HCT116 (cell line): ENCODE measurements around the gene ETFA. TPM values are rescaled to one million over a fixed set of nuclear protein-coding genes. Genes with fewer than 3 reads are reported as not detected.
A peak's percentile ranks its signal among the peaks of the same experiment; 100 is the strongest.

ENCODE experiments used
- ATAC-seq: fragments of 200-7000 bp; cut with Tn5 transposase; 2 replicates; pipeline ENCODE4 v1.9.1; 2020; ENCODE audit warnings: mild to moderate bottlenecking, moderate library complexity
- BruUV-seq: library from RNA; stranded (reverse); fragments of 400-500 nt; replicated peaks from 2 replicates; lab custom pipeline; 2021; lab: Mats Ljungman, UMichigan
- CTCF ChIA-PET: fragments of 300-600 bp; sonication (Branson Sonifier 250); formaldehyde crosslinking; loops from one replicate; lab custom pipeline; 2021; ENCODE audit warnings: antibody characterized with exemption; lab: Charles Lee
- POLR2A ChIA-PET: fragments of 300-600, 350-600 bp; sonication (Branson Sonifier 250); formaldehyde crosslinking; loops from one replicate; lab custom pipeline; 2021; ENCODE audit warnings: antibody characterized with exemption; lab: Charles Lee
- RAD21 ChIA-PET, 2 experiments: fragments of 300-600 bp; sonication (Branson Sonifier 250); formaldehyde crosslinking; loops; one replicate each; lab custom pipeline; 2023; ENCODE audit warnings: low total read pairs in 2 of 2; ENCODE audit not compliant: uncharacterized antibody in 2 of 2, unreplicated experiment in 2 of 2, low non-redundant PET in 1 of 2; lab: Charles Lee
- DNase-seq: peaks from one replicate; pipeline ENCODE4 v3.0.0-alpha.2; 2010; ENCODE audit warnings: low read depth, low spot score
- H2AFZ ChIP-seq: fragments of 200-600 bp; shearing (Covaris generic), sonication (generic); 2 replicates; pipeline ENCODE4 v1.6.1; 2017; ENCODE audit warnings: low read depth, mixed run types, mixed read lengths, antibody characterized with exemption, low read length; ENCODE audit not compliant: poor library complexity, severe bottlenecking
- H3K27ac ChIP-seq: 2 replicates; pipeline ENCODE4 v1.5.1; 2012; ENCODE audit warnings: low read depth, low read length
- H3K27me3 ChIP-seq: fragments of 200-600 bp; sonication (generic); 2 replicates; pipeline ENCODE4 v1.6.1; 2016; ENCODE audit warnings: mixed run types, low read length, mixed read lengths; ENCODE audit not compliant: insufficient read depth
- H3K36me3 ChIP-seq, 2 experiments: fragments of 200-500 bp in 1 of 2; fragments of 200-600 bp in 1 of 2; sonication (Bioruptor generic) in 1 of 2; sonication (generic) in 1 of 2; 2 replicates each; pipeline versions ENCODE4 v1.5.1 to v1.6.1; 2014 to 2016; ENCODE audit warnings: low read length in 2 of 2, inconsistent platforms in 1 of 2, mixed read lengths in 1 of 2, mixed run types in 1 of 2; ENCODE audit not compliant: insufficient read depth in 2 of 2, control insufficient read depth in 1 of 2
- H3K4me1 ChIP-seq, 2 experiments: fragments of 200-600 bp in 1 of 2; sonication (generic) in 1 of 2; 2 replicates each; pipeline versions ENCODE4 v1.5.1 to v1.6.1; 2012 to 2017; ENCODE audit warnings: low read length in 2 of 2, inconsistent platforms in 1 of 2, mild to moderate bottlenecking in 1 of 2, mixed read lengths in 1 of 2, mixed run types in 1 of 2, moderate library complexity in 1 of 2; ENCODE audit not compliant: insufficient read depth in 2 of 2, control insufficient read depth in 1 of 2
- H3K4me2 ChIP-seq: fragments of 200-600 bp; sonication (generic); 2 replicates; pipeline ENCODE4 v1.6.1; 2017; ENCODE audit warnings: mixed run types, low read length, mixed read lengths
- H3K4me3 ChIP-seq, 2 experiments: fragments of 200-600 bp in 1 of 2; sonication (generic) in 1 of 2; replicated peaks in 1 of 2; 2 replicates each; pipeline ENCODE4 v1.5.1; 2011 to 2016; ENCODE audit warnings: low read length in 2 of 2, control low read depth in 1 of 2, low read depth in 1 of 2, mild to moderate bottlenecking in 1 of 2, mixed read lengths in 1 of 2, mixed run types in 1 of 2
- H3K79me2 ChIP-seq: fragments of 200-600 bp; sonication (generic); 2 replicates; pipeline ENCODE4 v1.6.1; 2017; ENCODE audit warnings: mild to moderate bottlenecking, mixed run types, low read length, moderate library complexity, mixed read lengths; ENCODE audit not compliant: insufficient read depth
- H3K9ac ChIP-seq: fragments of 200-600 bp; sonication (generic); 2 replicates; pipeline ENCODE4 v1.6.1; 2016; ENCODE audit warnings: low read length, mixed read lengths
- H3K9me2 ChIP-seq: fragments of 200-600 bp; sonication (generic), shearing (Covaris generic); 2 replicates; pipeline ENCODE4 v1.6.1; 2017; ENCODE audit warnings: mixed run types, mild to moderate bottlenecking, moderate library complexity; ENCODE audit not compliant: insufficient read depth
- H3K9me3 ChIP-seq, 2 experiments: fragments of 200-500 bp in 1 of 2; fragments of 200-600 bp in 1 of 2; sonication (Bioruptor generic) in 1 of 2; sonication (generic) in 1 of 2; 2 replicates each; pipeline ENCODE4 v1.6.1; 2014 to 2017; ENCODE audit warnings: low read length in 2 of 2, mixed read lengths in 2 of 2, inconsistent platforms in 1 of 2, low read depth in 1 of 2, mild to moderate bottlenecking in 1 of 2, mixed run types in 1 of 2, moderate library complexity in 1 of 2; ENCODE audit not compliant: control insufficient read depth in 1 of 2, insufficient read depth in 1 of 2
- H4K20me1 ChIP-seq: fragments of 200-600 bp; sonication (generic), shearing (Covaris generic); 2 replicates; pipeline ENCODE4 v1.6.1; 2017; ENCODE audit warnings: mixed run types, mild to moderate bottlenecking, moderate library complexity; ENCODE audit not compliant: insufficient read depth
- CEBPB ChIP-seq: IDR thresholded peaks from 2 replicates; pipeline ENCODE4 v1.6.1; 2012; ENCODE audit warnings: low read depth
- EZH2 ChIP-seq: fragments of 200-600 bp; sonication (generic); IDR thresholded peaks from 2 replicates; pipeline ENCODE4 v1.6.1; 2017; ENCODE audit warnings: antibody characterized with exemption, mixed run types
- intact Hi-C: fragments of 100-400 bp; cut with micrococcal nuclease; formaldehyde crosslinking; loops from 2 replicates; pipeline ENCODE4 v1.10.0; 2022
- total RNA-seq: library from RNA; stranded (reverse); gene quantifications from one replicate; pipeline ENCODE4 v1.2.1, GENCODE V29; 2021; ENCODE audit not compliant: unreplicated experiment
- TF ChIP-seq, protein P1 (sequence below): IDR thresholded peaks from 2 replicates; pipeline ENCODE4 v1.6.1; 2012; ENCODE audit warnings: low read depth

The ETFA gene
- total RNA-seq, 1 experiment from 2014 or later = 144 TPM

GRCh38 chr15:76310475-76311099, 682 bp downstream of the ETFA start:
- no peaks in the 10 kb centered on the region for H3K36me3 ChIP-seq
- DNase-seq = no peak
- TF ChIP-seq CEBPB (no peak), EZH2 (no peak)
- TF ChIP-seq, protein P1, sequence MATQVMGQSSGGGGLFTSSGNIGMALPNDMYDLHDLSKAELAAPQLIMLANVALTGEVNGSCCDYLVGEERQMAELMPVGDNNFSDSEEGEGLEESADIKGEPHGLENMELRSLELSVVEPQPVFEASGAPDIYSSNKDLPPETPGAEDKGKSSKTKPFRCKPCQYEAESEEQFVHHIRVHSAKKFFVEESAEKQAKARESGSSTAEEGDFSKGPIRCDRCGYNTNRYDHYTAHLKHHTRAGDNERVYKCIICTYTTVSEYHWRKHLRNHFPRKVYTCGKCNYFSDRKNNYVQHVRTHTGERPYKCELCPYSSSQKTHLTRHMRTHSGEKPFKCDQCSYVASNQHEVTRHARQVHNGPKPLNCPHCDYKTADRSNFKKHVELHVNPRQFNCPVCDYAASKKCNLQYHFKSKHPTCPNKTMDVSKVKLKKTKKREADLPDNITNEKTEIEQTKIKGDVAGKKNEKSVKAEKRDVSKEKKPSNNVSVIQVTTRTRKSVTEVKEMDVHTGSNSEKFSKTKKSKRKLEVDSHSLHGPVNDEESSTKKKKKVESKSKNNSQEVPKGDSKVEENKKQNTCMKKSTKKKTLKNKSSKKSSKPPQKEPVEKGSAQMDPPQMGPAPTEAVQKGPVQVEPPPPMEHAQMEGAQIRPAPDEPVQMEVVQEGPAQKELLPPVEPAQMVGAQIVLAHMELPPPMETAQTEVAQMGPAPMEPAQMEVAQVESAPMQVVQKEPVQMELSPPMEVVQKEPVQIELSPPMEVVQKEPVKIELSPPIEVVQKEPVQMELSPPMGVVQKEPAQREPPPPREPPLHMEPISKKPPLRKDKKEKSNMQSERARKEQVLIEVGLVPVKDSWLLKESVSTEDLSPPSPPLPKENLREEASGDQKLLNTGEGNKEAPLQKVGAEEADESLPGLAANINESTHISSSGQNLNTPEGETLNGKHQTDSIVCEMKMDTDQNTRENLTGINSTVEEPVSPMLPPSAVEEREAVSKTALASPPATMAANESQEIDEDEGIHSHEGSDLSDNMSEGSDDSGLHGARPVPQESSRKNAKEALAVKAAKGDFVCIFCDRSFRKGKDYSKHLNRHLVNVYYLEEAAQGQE = no peak
- peak overlapping the region; percentile 96 for H3K4me2 ChIP-seq
- H3K9me3 ChIP-seq = no peaks in the 10 kb centered on the region
- intact Hi-C loops = no loop called here
- ChIA-PET RAD21 (interaction anchor here in 1 of 2 experiments (0.7 kb wide), 1 partner anchor 11 kb away, joined by 3 read pairs; no protein-coding TSS in a partner anchor), CTCF (interaction anchor here (1.9 kb wide), 1 partner anchor 20 kb away, joined by 5 read pairs; no protein-coding TSS in a partner anchor), POLR2A (interaction anchor here (1.2 to 1.3 kb wide), 2 partner anchors 20 to 26 kb away, joined by 4 to 5 read pairs; partner anchors contain the start of gene ISL2)
- peak overlapping the region; percentile 93 for H3K9ac ChIP-seq
- peaks cover 55% of the 10 kb centered on the region for H3K79me2 ChIP-seq
- ATAC-seq = peak; percentile 7
- BruUV-seq = TSS peak; percentile 50
- H4K20me1 ChIP-seq = 0 out of 2 replicates have a peak, but pooled peaks cover 3% of the 10 kb centered on the region
- no peaks in the 10 kb centered on the region for H3K9me2 ChIP-seq
- H2AFZ ChIP-seq = no peak overlapping the region
- H3K4me3 ChIP-seq = peak overlapping the region; percentile 90 to 99
- peak overlapping the region; percentile 84 for H3K27ac ChIP-seq
- H3K4me1 ChIP-seq = peaks cover 15 to 33% of the 10 kb centered on the region in 2 experiments
- no peaks in the 10 kb centered on the region for H3K27me3 ChIP-seq
